ENCODE data around the gene GLI2. TPM values are rescaled to one million over a fixed set of nuclear protein-coding genes. Genes with fewer than 3 reads are reported as not detected.

GLI2 gene
- total and polyA plus RNA-seq, 9 of the 15 experiments (the other 6 are each of a cell fraction or from before 2014, with no cell fraction given) = 0.24 TPM; not detected in 8

GRCh38 chr2:120685974-120686297 lies 49.7 kb upstream of the GLI2 start (continued):
- TF ChIP-seq HMG20B (CRISPR knock-in tag; IDR thresholded peaks at IDR 0.05) (no peak), CREBBP (IDR thresholded peaks at IDR 0.05; ENCODE audit: low read depth, low read length) (no peak), KHSRP (IDR thresholded peaks at IDR 0.05) (no peak), JUN (IDR thresholded peaks at IDR 0.05; ENCODE audit: borderline replicate concordance, low read depth, low read length) (no peak), JUN (CRISPR knock-in tag; IDR thresholded peaks at IDR 0.05; ENCODE audit: borderline replicate concordance) (no peak)
- TF ChIP-seq, protein P1, sequence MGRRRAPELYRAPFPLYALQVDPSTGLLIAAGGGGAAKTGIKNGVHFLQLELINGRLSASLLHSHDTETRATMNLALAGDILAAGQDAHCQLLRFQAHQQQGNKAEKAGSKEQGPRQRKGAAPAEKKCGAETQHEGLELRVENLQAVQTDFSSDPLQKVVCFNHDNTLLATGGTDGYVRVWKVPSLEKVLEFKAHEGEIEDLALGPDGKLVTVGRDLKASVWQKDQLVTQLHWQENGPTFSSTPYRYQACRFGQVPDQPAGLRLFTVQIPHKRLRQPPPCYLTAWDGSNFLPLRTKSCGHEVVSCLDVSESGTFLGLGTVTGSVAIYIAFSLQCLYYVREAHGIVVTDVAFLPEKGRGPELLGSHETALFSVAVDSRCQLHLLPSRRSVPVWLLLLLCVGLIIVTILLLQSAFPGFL (CRISPR knock-in tag; IDR thresholded peaks at IDR 0.05) = no peak

GRCh38 chr2:120686511-120687168 lies 49.0 kb upstream of the GLI2 start:
- Histone ChIP-seq H4K20me1 (replicated peaks; ENCODE audit: control insufficient read depth, insufficient read depth, low read length) (no peaks in the 10 kb centered on the region; the same call in 1 of the 2 replicates), H3K4me3 (no peak overlapping the region), H3K9me1 (ENCODE audit: control insufficient read depth, insufficient read depth, low read length) (no peaks in the 10 kb centered on the region), H3K27me3 (ENCODE audit: control insufficient read depth in 2 of 2, insufficient read depth in 2 of 2, low read length in 2 of 2) (peaks cover 8 to 25% of the 10 kb centered on the region in 2 experiments; a peak in 4 of 5 replicates), H3K36me3 (ENCODE audit: control insufficient read depth, insufficient read depth, low read length) (no peaks in the 10 kb centered on the region), H3K9ac (ENCODE audit: insufficient read depth in 1 of 2, low read depth in 2 of 2, low read length in 2 of 2) (no peak overlapping the region), H2AFZ (ENCODE audit: low read depth, low read length) (no peak overlapping the region), H3K4me1 (replicated peaks in 1 of 2; ENCODE audit: control insufficient read depth in 2 of 2, insufficient read depth in 2 of 2, low read length in 2 of 2) (no peaks in the 10 kb centered on the region), H3K79me2 (ENCODE audit: control insufficient read depth, insufficient read depth, low read length) (no peaks in the 10 kb centered on the region), H3K27ac (ENCODE audit: extremely low read depth, low read depth, low read length) (no peak overlapping the region), H3K4me2 (ENCODE audit: insufficient read depth, low read length) (no peak overlapping the region), H3K9me3 (replicated peaks; ENCODE audit: control insufficient read depth, insufficient read depth, low read depth, low read length) (no peaks in the 10 kb centered on the region)
- peak; percentile 29 to 75 (median 56) for DNase-seq (ENCODE audit: extremely low read depth in 1 of 4, low spot score in 3 of 4)
- FAIRE-seq = peak; percentile 51
- WGBS (ENCODE audit: insufficient coverage, low coverage, missing lambda C conversion rate) = 6% methylated on average over 16 of the region's 16 CpGs
- intact Hi-C loops (cut with micrococcal nuclease) = no loop called here
- BruUV-seq (replicated peaks) = no TSS peak
- ATAC-seq = peak; percentile 74
- ChIA-PET CTCF (ENCODE audit: low intra/inter-chr PET ratio) (no interaction called here), POLR2A (interaction anchor here (0.6 to 1.3 kb wide), 2 partner anchors 12 to 18 kb away, joined by 3 read pairs; no protein-coding TSS in a partner anchor)
- in situ Hi-C loops (cut with MboI) = loop anchor here (25.0 kb wide), 1 partner anchor 651 kb away; no protein-coding TSS in a partner anchor
- TF ChIP-seq EHMT2 (IDR thresholded peaks at IDR 0.05) (no peak), JUN (IDR thresholded peaks at IDR 0.05; ENCODE audit: borderline replicate concordance, low read depth, low read length) (0 out of 2 replicates have a peak, but pooled peaks have one; percentile 12), JUN (CRISPR knock-in tag; IDR thresholded peaks at IDR 0.05; ENCODE audit: borderline replicate concordance) (no peak), RCOR1 (IDR thresholded peaks at IDR 0.05; ENCODE audit: borderline replicate concordance in 1 of 2, low read depth in 2 of 2, low read length in 2 of 2) (0 out of 4 replicates have a peak, but pooled peaks of 1 of the 2 experiments have one; percentile 14), U2AF2 (optimal IDR thresholded peaks at IDR 0.05; ENCODE audit: low read depth, low read length) (no peak), RBM22 (IDR thresholded peaks at IDR 0.05; ENCODE audit: low read depth, low read length, poor library complexity, severe bottlenecking) (no peak), RAD21 (CRISPR knock-in tag; conservative IDR thresholded peaks at IDR 0.05 in 1 of 2, IDR thresholded peaks at IDR 0.05 in 1 of 2) (peak in 1 of 2 experiments; percentile 5; a peak in 1 of 4 replicates), PHB2 (IDR thresholded peaks at IDR 0.05; ENCODE audit: low read depth) (no peak), SMC3 (conservative IDR thresholded peaks at IDR 0.05; ENCODE audit: insufficient read depth, low read depth, low read length) (0 out of 2 replicates have a peak, but pooled peaks have one; percentile 10), MTA3 (IDR thresholded peaks at IDR 0.05; ENCODE audit: borderline replicate concordance) (peak; percentile 60; the same call in 1 of the 2 replicates)
- TF ChIP-seq, protein P2, sequence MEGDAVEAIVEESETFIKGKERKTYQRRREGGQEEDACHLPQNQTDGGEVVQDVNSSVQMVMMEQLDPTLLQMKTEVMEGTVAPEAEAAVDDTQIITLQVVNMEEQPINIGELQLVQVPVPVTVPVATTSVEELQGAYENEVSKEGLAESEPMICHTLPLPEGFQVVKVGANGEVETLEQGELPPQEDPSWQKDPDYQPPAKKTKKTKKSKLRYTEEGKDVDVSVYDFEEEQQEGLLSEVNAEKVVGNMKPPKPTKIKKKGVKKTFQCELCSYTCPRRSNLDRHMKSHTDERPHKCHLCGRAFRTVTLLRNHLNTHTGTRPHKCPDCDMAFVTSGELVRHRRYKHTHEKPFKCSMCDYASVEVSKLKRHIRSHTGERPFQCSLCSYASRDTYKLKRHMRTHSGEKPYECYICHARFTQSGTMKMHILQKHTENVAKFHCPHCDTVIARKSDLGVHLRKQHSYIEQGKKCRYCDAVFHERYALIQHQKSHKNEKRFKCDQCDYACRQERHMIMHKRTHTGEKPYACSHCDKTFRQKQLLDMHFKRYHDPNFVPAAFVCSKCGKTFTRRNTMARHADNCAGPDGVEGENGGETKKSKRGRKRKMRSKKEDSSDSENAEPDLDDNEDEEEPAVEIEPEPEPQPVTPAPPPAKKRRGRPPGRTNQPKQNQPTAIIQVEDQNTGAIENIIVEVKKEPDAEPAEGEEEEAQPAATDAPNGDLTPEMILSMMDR (IDR thresholded peaks at IDR 0.05 in 2 of 3, conservative IDR thresholded peaks at IDR 0.05 in 1 of 3; ENCODE audit: insufficient read depth in 2 of 3, low read depth in 1 of 3, low read length in 3 of 3) = peak; percentile 59 to 81 (median 61)

Data from K562 (cell line).